T-helper 22 cell (primary cell): Measurements from ENCODE around the gene SDR42E2.
"Not testable (repeated sequence)": the region's sequence is repeated elsewhere in the genome, so short reads cannot be mapped to it uniquely, and the experiment has no call there.

Experiments
- DNase-seq: peaks from one replicate; pipeline ENCODE4 v3.0.0-alpha.2; 2020; ENCODE audit warnings: low read depth

SDR42E2 gene

DNA sequence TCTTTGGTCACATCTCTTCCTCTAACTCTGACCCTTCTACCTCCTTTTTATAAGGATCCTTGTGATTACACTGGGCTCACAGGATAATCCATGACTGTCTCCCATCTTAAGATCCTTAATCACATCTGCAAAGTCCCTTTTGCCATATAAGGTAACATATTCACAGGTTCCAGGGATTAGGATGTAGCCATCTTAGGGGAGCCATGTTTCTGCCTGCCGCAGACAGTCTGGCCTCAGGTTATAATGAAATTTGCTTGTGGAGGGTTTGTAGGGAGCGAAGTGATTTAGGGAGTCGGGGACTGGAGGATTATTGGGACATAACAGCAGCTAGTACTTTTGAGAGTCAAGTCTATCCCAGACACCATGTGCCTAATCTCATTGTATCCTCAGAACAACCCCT is 51.5 kb downstream of the SDR42E2 start:
- no peak for DNase-seq

GRCh38 chr16:22214402-22214801 is 52.1 kb downstream of the SDR42E2 start:
- no peak for DNase-seq

- no peak for DNase-seq
Observed at GRCh38 chr16:22214889-22215288, 52.6 kb downstream of the SDR42E2 start.

DNA sequence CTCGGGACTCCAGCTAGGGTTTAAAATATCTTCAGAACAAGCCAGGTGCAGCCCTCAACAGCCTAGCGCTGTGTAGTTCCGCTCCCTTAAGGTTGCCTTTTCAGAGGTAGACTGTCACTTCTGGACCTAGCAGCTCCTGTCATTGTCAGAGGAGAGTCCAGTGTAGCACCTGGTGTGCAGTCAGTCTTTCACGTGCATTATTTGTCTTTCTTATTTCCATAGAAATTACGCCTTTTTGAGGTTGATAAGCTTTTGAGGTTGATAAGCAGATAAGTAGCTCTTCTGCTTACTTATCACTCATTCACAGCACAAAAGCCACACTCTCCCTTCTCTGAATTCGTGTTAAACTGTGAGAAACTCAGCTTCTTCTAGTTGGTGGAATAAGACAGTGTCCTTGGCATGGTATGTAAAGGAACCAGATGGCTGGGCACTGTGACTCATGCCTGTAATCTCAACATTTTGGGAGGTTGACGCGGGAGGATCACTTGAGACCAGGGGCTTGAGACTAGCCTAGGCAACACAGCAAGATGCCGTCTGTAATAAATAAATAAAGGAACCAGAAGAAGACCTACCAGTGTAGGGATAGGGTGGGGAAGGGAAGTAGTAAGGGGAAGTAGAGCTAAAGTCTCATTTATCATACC is 54.0 kb downstream of the SDR42E2 start:
- no peak for DNase-seq

- not testable (repeated sequence) for DNase-seq
Observed at GRCh38 chr16:22216832-22217225, 54.5 kb downstream of the SDR42E2 start.

DNA sequence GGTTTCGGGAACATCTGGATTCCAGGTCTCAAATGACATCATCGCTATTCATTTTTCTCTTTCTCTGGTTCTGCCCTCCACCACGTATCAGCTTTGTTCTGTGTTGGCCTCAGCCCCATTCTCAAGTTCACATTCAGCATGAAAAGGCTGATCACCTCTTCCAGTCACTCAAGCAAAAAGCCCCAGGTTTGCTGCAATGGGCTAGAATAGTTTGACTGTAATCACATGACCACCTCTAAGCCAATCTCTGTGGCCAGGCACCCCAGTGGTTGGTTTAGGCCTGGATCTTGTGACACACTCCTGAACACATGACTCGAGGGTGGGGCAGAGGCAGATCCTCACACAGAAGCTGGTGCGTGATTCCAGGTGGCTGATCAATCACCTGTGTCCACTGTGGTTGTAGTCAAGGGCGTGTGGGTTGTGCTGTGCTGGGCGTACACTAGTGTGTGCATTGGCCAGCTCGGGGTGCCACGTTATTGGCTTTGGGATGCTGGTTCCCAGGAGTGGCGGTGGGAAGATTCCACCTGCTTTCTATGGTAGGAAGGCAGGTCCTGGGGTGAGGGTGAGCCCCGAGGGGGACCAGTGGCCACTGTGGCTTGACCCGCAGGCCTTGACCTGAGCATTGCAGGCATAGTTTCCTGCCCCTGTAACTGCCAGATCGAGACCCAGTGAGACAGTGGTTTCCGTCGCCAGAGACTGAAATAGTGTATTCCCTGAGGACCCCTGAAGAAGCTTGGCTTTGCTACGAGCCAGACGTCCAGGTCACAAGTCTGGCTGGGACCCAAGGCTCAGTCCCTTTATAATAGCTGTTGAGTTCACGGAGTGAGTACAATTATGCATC is 55.8 kb downstream of the SDR42E2 start:
- DNase-seq: no peak

GRCh38 chr16:22219389-22220068 is 57.2 kb downstream of the SDR42E2 start:
- DNase-seq: no peak

DNA sequence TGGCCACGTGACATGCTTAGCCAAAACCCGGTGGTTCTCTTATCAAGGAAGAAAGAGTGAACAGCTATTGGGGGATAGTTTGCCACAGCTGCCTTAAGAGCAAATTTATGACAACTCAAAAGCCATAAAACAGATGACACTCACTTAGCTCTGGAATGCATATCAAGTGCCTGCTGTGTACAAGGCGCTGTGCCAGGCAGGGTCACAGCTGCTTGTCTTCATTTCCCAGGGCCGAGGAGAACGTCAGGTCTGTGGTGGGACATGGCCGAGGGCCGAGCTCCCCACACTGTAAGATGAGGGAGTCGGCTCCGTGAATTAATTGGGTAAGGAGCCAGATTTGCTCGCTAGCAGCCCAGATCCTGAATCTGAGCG is 57.7 kb downstream of the SDR42E2 start:
- no peak for DNase-seq

- no peak for DNase-seq
Observed at GRCh38 chr16:22220714-22221113, 58.4 kb downstream of the SDR42E2 start.

GRCh38 chr16:22222006-22222405 is 59.7 kb downstream of the SDR42E2 start:
- DNase-seq: no peak

DNA sequence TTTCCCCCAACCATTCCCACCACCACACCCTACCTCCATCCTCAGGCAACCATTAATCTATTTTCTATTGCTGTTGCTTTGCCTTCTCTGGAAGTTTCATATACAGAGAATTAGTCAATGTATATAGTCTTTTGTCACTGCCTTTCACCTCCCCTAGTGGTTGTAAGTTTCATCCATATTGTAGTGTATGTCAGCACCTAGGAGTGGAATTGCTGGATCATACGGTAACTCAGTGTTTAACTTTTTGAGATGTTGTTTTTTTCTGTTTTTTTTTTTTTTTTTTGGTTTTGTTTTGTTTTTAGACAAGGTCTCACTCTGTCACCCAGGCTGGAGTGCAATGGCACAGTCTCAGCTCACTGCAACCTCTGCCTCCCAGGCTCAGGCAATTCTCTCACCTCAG is 60.7 kb downstream of the SDR42E2 start:
- DNase-seq: no peak

DNA sequence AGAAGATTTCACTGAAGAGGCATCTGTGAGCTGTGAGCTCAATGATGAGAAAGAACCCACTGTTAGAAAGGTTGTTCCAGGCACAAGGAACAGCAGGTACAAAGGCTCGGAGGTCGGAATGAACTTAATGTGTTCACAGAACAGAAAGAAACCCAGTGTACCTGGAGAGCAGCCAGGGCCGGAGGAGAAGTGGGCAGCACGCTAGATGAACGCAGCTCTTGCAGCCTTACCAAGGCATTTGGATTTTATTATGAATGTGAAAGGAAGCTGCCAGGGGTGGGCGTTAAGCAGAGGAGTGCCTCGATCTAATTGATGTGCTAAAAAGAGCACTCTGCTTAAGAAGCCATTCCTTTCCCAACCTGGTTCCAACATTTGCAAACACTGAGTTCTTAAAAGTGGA is 62.8 kb downstream of the SDR42E2 start:
- DNase-seq: no peak

DNA sequence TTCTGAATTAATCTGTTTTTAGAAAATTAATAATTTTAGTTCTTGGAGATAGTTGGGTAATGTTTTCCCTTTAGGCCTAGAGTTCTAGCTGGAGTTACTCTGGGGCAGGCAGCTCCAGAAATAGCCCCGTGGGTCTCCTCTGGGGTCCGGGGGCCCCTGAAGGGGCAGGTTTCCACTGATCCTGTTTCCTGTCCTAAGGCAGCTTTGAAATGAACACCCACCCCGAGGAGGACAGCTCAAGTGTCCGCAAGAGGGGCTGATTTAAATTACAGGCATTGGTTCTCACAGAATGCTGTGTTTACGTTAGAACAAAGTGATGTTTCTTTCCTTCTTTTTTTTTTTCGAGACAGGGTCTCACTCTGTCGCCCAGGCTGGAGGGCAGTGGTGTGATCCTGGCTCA is 67.6 kb downstream of the SDR42E2 start:
- DNase-seq: no peak

- no peak for DNase-seq
Observed at GRCh38 chr16:22232277-22233036, 70.2 kb downstream of the SDR42E2 start.

DNA sequence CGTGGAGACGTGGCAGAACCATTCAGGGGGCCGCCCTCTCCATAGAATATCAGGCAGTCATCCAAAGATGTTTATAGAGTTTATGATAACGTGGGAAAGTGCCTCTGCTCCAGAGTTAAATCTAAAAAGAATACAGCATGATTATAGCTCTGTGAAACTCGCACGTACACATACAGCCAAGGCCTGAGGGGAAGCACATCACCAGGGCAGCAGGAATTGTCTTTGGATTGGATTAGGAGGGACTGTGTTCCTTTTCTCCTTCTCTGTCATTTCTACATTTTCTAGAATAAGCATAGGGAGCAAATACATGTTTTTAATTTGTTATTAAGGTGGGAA is 70.7 kb downstream of the SDR42E2 start:
- no peak for DNase-seq

DNA sequence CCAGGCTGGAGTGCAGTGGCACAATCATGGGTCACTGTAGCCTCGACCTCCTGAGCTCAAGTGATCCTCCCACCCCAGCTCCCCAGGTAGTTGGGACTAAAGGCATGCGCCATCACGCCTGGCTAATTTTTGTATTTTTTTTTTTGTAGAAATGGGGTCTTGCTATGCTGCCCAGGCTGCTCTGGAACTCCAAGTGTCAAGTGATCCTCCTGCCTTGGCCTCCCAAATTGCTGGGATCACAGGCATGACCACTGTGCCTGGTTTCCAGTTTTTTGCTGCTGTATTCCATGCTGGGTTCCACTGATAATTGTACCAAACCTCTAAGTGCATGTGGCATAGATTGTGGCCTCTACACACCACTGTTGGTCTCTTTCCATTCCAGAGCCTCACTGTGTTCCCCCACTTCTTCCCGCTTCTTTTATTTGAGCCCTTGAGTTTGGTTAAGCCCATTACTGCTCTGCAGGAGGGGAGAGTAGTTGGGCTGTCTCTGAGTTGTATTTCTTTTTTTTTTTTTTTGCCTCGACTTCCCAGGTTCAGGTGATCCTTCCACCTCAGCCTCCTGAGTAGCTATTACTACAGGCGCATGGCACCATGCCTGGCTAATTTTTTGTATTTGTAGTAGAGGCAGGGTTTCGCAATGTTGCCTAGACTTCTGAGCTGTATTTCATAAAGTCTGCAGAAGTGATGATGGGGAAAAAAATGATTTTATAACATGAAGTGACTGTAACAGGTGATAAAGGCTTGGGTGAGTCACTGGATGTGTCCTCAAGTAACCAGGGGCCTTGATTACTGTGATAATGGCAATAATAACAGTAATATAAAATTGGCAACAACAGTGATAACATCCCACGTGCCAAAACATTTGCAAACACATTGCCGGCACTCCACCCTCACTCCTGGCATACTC is 73.8 kb downstream of the SDR42E2 start:
- no peak for DNase-seq

DNA sequence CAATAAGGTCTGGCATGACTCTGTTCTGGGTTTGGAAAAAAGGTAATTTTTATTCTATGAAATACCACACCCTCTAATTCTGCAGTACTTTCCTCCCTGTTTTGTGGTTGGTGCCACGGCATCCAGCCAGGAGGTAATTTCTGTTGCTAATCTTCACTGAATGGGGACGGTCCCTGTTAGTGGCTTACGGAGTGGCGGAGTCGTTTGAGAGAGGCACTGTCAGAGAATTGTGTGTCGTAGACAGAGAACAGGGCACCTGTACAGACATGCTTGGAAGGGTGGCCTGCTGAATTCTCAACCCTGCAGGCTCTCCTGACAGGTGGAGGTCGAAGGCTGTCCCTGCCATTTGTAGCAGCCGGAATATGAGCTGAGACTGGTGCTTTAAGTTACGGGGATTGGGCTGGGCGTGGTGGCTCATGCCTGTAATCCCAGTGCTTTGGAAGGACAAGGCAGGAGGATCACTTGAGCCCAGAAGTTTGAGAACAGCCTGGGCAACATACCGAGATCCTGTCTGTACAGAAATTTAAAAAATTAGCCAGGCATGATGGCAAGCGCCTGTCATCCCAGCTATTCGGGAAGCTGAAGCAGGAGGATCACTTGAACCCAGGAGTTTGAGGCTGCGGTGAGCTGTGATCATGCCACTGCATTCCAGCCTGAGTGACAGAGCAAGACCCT is 77.0 kb downstream of the SDR42E2 start:
- DNase-seq: no peak

DNA sequence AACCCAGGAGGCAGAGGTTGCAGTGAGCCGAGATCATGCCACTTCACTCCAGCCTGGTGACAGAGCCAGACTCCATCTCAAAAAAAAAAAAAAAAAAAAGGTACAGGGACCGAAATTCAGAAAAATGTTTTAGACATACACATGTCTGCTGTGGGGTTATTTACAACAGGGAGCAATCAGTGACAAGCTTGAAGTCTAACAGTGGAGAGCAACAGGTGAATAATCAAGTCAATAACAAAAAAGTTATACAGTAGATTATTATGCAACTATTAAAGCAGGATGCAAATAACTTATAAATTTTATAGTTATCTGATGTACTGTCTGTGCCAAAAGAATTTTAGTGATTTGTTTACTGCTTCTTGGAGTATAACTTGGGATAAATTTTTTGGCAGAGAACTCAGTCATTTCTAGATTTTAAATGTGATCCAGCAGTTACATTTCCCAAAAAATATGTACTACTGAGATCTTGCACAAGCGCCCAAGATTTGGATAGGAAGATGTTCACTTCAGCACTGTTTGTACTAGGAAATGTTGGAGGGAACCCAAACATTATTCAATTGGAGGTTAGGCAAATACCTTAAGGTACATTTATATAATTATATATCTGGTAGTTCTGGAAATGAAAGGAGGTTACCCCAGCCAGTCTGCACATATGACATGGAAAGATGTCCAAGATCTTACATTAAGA is 77.9 kb downstream of the SDR42E2 start:
- DNase-seq: no peak
